Gastrocnemius medialis (tissue), 4 donors: ENCODE measurements around the gene KRT86. TPM values are rescaled to one million over a fixed set of nuclear protein-coding genes. Genes with fewer than 3 reads are reported as not detected.
"Not testable (repeated sequence)": the region's sequence is repeated elsewhere in the genome, so short reads cannot be mapped to it uniquely, and the experiment has no call there.

Experiments used
- ATAC-seq, 2 donors: fragments of 150-250 bp; one replicate each; pipeline ENCODE4 v1.9.1; 2016
- DNase-seq, 2 donors: peaks; one replicate each; pipeline ENCODE4 v3.0.0-alpha.2; 2019
- H3K27ac ChIP-seq, 4 donors: fragments of 200-600 bp; sonication (generic); 1 replicate in 1 of 4; 2 replicates in 3 of 4; pipeline ENCODE4 v1.5.1; 2016 to 2018; ENCODE audit warnings: mild to moderate bottlenecking in 2 of 4, moderate library complexity in 1 of 4
- H3K27me3 ChIP-seq, 3 donors: fragments of 200-600 bp; sonication (generic) in 2 of 3; 1 replicate in 1 of 3; 2 replicates in 2 of 3; pipeline versions ENCODE4 v1.5.1 to v1.6.0; 2016 to 2019; ENCODE audit warnings: mild to moderate bottlenecking in 1 of 3, moderate library complexity in 1 of 3
- H3K36me3 ChIP-seq, 2 donors: fragments of 200-600 bp; sonication (generic) in 1 of 2; one replicate each; pipeline ENCODE4 v1.5.1; 2017 to 2018
- H3K4me1 ChIP-seq, 2 donors: fragments of 200-600 bp; sonication (generic) in 1 of 2; one replicate each; pipeline ENCODE4 v1.5.1; 2016 to 2017; ENCODE audit warnings: mild to moderate bottlenecking in 2 of 2
- H3K4me3 ChIP-seq, 4 donors: fragments of 200-600 bp; sonication (generic) in 3 of 4; 1 replicate in 1 of 4; 2 replicates in 3 of 4; pipeline ENCODE4 v1.5.1; 2016 to 2019; ENCODE audit warnings: mild to moderate bottlenecking in 2 of 4
- H3K9me3 ChIP-seq, 3 donors: fragments of 200-600 bp; sonication (generic) in 2 of 3; 1 replicate in 1 of 3; 2 replicates in 2 of 3; pipeline ENCODE4 v1.5.1; 2016 to 2019
- CTCF ChIP-seq, 5 experiments: fragments of 450-650 bp in 3 of 5; fragments of 200-600 bp in 2 of 5; sonication (generic) in 2 of 5; IDR thresholded peaks in 4 of 5; conservative IDR thresholded peaks in 1 of 5; 1 replicate in 4 of 5; 2 replicates in 1 of 5; pipeline ENCODE4 v1.5.1; 2016 to 2019; ENCODE audit warnings: antibody characterized with exemption in 5 of 5, mild to moderate bottlenecking in 3 of 5, moderate library complexity in 3 of 5
- POLR2A ChIP-seq, 2 donors: fragments of 450-650 bp; IDR thresholded peaks; one replicate each; pipeline ENCODE4 v1.6.1; 2017; ENCODE audit warnings: antibody characterized with exemption in 2 of 2, mild to moderate bottlenecking in 2 of 2, moderate library complexity in 2 of 2
- in situ Hi-C, 4 donors: fragments of 200-750 bp; cut with MboI; loops; one replicate each; pipeline versions ENCODE4 v1.15.0 to v1.8.0; 2017; ENCODE audit warnings: low sequenced_read_pairs in 4 of 4
- intact Hi-C: fragments of 100-400 bp; cut with DNase I; formaldehyde crosslinking; loops from one replicate; pipeline ENCODE4 v1.15.1; 2023; ENCODE audit warnings: low total_unique reads
- total RNA-seq, 4 donors: library from RNA; depleted of rRNA; stranded (reverse); fragments of >200 nt; gene quantifications; one replicate each; pipeline versions ENCODE4 v1.1.0 to v1.2.3, GENCODE V29; 2016

The KRT86 gene
- total RNA-seq, 4 donors from 2014 or later, result 0.24 TPM; not detected in 3

GRCh38 chr12:52255926-52256583 lies 18.4 kb upstream of the KRT86 start:
- Histone ChIP-seq H3K27ac (no peak overlapping the region), H3K27me3 (peaks cover 25 to 31% (median 30%) of the 10 kb centered on the region in 3 donors), H3K4me1 (peaks cover 0 to 3% of the 10 kb centered on the region in 2 donors), H3K36me3 (no peaks in the 10 kb centered on the region), H3K4me3 (no peak overlapping the region), H3K9me3 (no peaks in the 10 kb centered on the region)
- TF ChIP-seq CTCF (IDR thresholded peaks at IDR 0.05 in 4 of 5, conservative IDR thresholded peaks at IDR 0.05 in 1 of 5), result no peak
- in situ Hi-C loops (no loop called here), intact Hi-C loops (no loop called here)
- ATAC-seq (no peak), DNase-seq (no peak)

DNA sequence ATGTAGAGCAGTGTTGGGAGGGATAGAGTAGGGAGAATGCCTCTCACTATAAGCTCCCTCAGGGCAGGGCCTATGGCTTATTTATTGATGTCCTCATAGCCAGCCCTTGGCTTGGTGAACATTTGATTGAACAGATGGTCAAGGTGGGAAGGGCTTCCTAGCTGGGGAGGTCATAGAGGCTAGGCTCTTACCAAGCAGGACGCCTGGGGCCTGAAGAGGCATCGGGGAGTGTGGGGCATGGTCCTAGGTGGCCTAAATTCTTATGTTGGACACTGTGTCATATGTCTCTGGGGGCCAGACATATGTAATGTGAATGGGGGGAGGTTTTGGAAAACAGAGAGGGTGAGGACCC lies 17.9 kb upstream of the KRT86 start:
- no peak overlapping the region for H3K4me3 ChIP-seq
- H3K36me3 ChIP-seq, result no peaks in the 10 kb centered on the region
- no peaks in the 10 kb centered on the region for H3K9me3 ChIP-seq
- DNase-seq (no peak), ATAC-seq (no peak)
- TF ChIP-seq CTCF (IDR thresholded peaks at IDR 0.05 in 4 of 5, conservative IDR thresholded peaks at IDR 0.05 in 1 of 5), result no peak
- no peak for TF ChIP-seq POLR2A (IDR thresholded peaks at IDR 0.05)
- no peak overlapping the region for H3K27ac ChIP-seq
- H3K27me3 ChIP-seq, result peaks cover 25 to 31% (median 30%) of the 10 kb centered on the region in 3 donors
- peaks cover 0 to 3% of the 10 kb centered on the region in 2 donors for H3K4me1 ChIP-seq
- intact Hi-C loops (no loop called here), in situ Hi-C loops (no loop called here)

GRCh38 chr12:52257074-52257551 lies 17.3 kb upstream of the KRT86 start:
- DNase-seq (no peak), ATAC-seq (no peak)
- no peak overlapping the region for H3K27ac ChIP-seq
- intact Hi-C loops (no loop called here), in situ Hi-C loops (no loop called here)
- peaks cover 25 to 31% (median 30%) of the 10 kb centered on the region in 3 donors for H3K27me3 ChIP-seq
- no peaks in the 10 kb centered on the region for H3K9me3 ChIP-seq
- peaks cover 0 to 3% of the 10 kb centered on the region in 2 donors for H3K4me1 ChIP-seq
- H3K36me3 ChIP-seq, result no peaks in the 10 kb centered on the region
- TF ChIP-seq CTCF (IDR thresholded peaks at IDR 0.05 in 4 of 5, conservative IDR thresholded peaks at IDR 0.05 in 1 of 5) (no peak), POLR2A (IDR thresholded peaks at IDR 0.05) (no peak)
- no peak overlapping the region for H3K4me3 ChIP-seq

DNA sequence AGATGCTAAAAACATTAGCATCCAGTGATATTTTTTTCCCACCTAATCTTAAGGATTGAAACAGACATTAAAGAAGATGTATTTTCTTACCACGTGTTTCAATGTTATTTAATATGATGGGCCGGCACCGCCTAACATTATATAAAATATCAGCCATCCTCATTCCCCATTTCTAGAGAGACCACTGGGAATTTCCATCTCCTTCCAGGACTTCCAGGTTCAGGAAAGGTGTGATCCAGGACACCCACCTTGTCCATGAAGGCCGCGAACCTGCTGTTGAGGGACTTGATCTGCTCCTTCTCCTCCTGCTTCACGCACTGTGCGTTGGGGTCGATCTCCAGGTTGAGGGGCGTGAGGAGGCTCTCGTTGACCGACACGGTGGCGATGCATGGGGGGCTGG lies 16.5 kb upstream of the KRT86 start:
- in situ Hi-C loops, H3K9me3 ChIP-seq, H3K36me3 ChIP-seq, intact Hi-C loops, DNase-seq, ATAC-seq, H3K4me1 ChIP-seq, H3K27ac ChIP-seq, H3K4me3 ChIP-seq: not testable (repeated sequence)
- H3K27me3 ChIP-seq, result peaks cover 27 to 31% (median 30%) of the 10 kb centered on the region in 3 donors

- Histone ChIP-seq H3K36me3 (no peaks in the 10 kb centered on the region), H3K9me3 (no peaks in the 10 kb centered on the region), H3K27ac (no peak overlapping the region), H3K27me3 (peaks cover 27 to 31% (median 30%) of the 10 kb centered on the region in 3 donors), H3K4me3 (peak overlapping the region in 3 of 4 donors; percentile 25 to 38 (median 27)), H3K4me1 (peaks cover 0 to 3% of the 10 kb centered on the region in 2 donors)
- TF ChIP-seq CTCF (IDR thresholded peaks at IDR 0.05 in 4 of 5, conservative IDR thresholded peaks at IDR 0.05 in 1 of 5), result no peak
- TF ChIP-seq POLR2A (IDR thresholded peaks at IDR 0.05), result no peak
- intact Hi-C loops, result no loop called here
- in situ Hi-C loops, result no loop called here
- DNase-seq (no peak), ATAC-seq (no peak)
Measured at GRCh38 chr12:52258335-52258901, 16.0 kb upstream of the KRT86 start.
